Upper lobe of right lung (tissue), 1 donor: Measurements from ENCODE around the gene TRIM25. TPM values are rescaled to one million over a fixed set of nuclear protein-coding genes. Genes with fewer than 3 reads are reported as not detected.
A peak's percentile ranks its signal among the peaks of the same experiment; 100 is the strongest.

Source experiments
- ATAC-seq: fragments of 200-7000 bp; cut with Tn5 transposase; one replicate; pipeline ENCODE4 v1.9.1; 2020; ENCODE audit warnings: mild to moderate bottlenecking, moderate library complexity
- DNase-seq: peaks from one replicate; pipeline ENCODE4 v3.0.0-alpha.2; 2020
- H3K27ac ChIP-seq: fragments of 200-600 bp; one replicate; pipeline ENCODE4 v1.8.0; 2022
- H3K27me3 ChIP-seq: fragments of 200-600 bp; one replicate; pipeline ENCODE4 v1.8.0; 2022; ENCODE audit warnings: mild to moderate bottlenecking
- H3K36me3 ChIP-seq: fragments of 200-600 bp; one replicate; pipeline ENCODE4 v1.8.0; 2022
- H3K4me1 ChIP-seq: fragments of 200-600 bp; one replicate; pipeline ENCODE4 v1.8.0; 2022
- H3K4me3 ChIP-seq: fragments of 200-600 bp; one replicate; pipeline ENCODE4 v1.8.0; 2022; ENCODE audit warnings: mild to moderate bottlenecking
- H3K9me3 ChIP-seq: fragments of 200-600 bp; one replicate; pipeline ENCODE4 v1.8.0; 2022
- CTCF ChIP-seq: fragments of 200-600 bp; IDR thresholded peaks from one replicate; pipeline ENCODE4 v1.8.0; 2022; ENCODE audit warnings: antibody characterized with exemption
- intact Hi-C: fragments of 100-400 bp; cut with DNase I; formaldehyde crosslinking; loops from one replicate; pipeline ENCODE4 v1.11.0; 2022
- total RNA-seq: library from RNA; stranded (reverse); fragmentation: NEBNext Ultra II Directional; extraction: Animal tissue kit (Norgen Biotek cat#: 25700); gene quantifications from one replicate; pipeline ENCODE4 v1.2.1, GENCODE V29; 2021
- donor health status: DM: no; HTN: yes; CAD: no; lungs with severe emphysema.

Gene TRIM25
- total RNA-seq, 1 donor from 2014 or later, result 89.3 TPM

GRCh38 chr17:56913353-56913866 is 439 bp downstream of the TRIM25 start:
- TF ChIP-seq CTCF, result no peak
- peak; percentile 64 for ATAC-seq
- Histone ChIP-seq H3K4me1 (peaks cover 51% of the 10 kb centered on the region), H3K27ac (peak overlapping the region; percentile 97), H3K9me3 (no peaks in the 10 kb centered on the region), H3K36me3 (peaks cover 8% of the 10 kb centered on the region), H3K4me3 (peak overlapping the region; percentile 96), H3K27me3 (no peaks in the 10 kb centered on the region)
- peak; percentile 69 for DNase-seq
- intact Hi-C loops, result no loop called here

GRCh38 chr17:56913000-56913311 is 893 bp downstream of the TRIM25 start:
- no peaks in the 10 kb centered on the region for H3K27me3 ChIP-seq
- peak overlapping the region; percentile 97 for H3K27ac ChIP-seq
- no peaks in the 10 kb centered on the region for H3K9me3 ChIP-seq
- no peak for TF ChIP-seq CTCF
- peak overlapping the region; percentile 96 for H3K4me3 ChIP-seq
- ATAC-seq, result no peak
- no peak for DNase-seq
- H3K36me3 ChIP-seq, result peaks cover 13% of the 10 kb centered on the region
- intact Hi-C loops, result no loop called here
- H3K4me1 ChIP-seq, result peaks cover 55% of the 10 kb centered on the region

GRCh38 chr17:56912105-56912999 is 1.5 kb downstream of the TRIM25 start:
- Histone ChIP-seq H3K27ac (peak overlapping the region; percentile 97), H3K4me1 (peaks cover 61% of the 10 kb centered on the region), H3K9me3 (no peaks in the 10 kb centered on the region), H3K27me3 (no peaks in the 10 kb centered on the region), H3K36me3 (peaks cover 19% of the 10 kb centered on the region), H3K4me3 (peak overlapping the region; percentile 96)
- TF ChIP-seq CTCF, result no peak
- DNase-seq (no peak), ATAC-seq (no peak)
- intact Hi-C loops, result no loop called here

GRCh38 chr17:56910509-56911235 is 3.2 kb downstream of the TRIM25 start:
- ATAC-seq (no peak), DNase-seq (no peak)
- peaks cover 57% of the 10 kb centered on the region for H3K4me1 ChIP-seq
- no peaks in the 10 kb centered on the region for H3K27me3 ChIP-seq
- H3K4me3 ChIP-seq, result peak overlapping the region; percentile 15
- TF ChIP-seq CTCF, result no peak
- H3K9me3 ChIP-seq, result no peaks in the 10 kb centered on the region
- H3K36me3 ChIP-seq, result peaks cover 36% of the 10 kb centered on the region
- intact Hi-C loops, result no loop called here
- peak overlapping the region; percentile 97 for H3K27ac ChIP-seq

GRCh38 chr17:56909742-56910508 is 3.9 kb downstream of the TRIM25 start:
- intact Hi-C loops, result no loop called here
- ATAC-seq, result peak; percentile 58
- no peaks in the 10 kb centered on the region for H3K9me3 ChIP-seq

More at GRCh38 chr17:56909742-56910508, 3.9 kb downstream of the TRIM25 start:
- peak overlapping the region; percentile 15 for H3K4me3 ChIP-seq
- no peak for TF ChIP-seq CTCF
- H3K4me1 ChIP-seq, result peaks cover 49% of the 10 kb centered on the region
- H3K36me3 ChIP-seq, result peaks cover 43% of the 10 kb centered on the region
- peak; percentile 70 for DNase-seq
- peak overlapping the region; percentile 97 for H3K27ac ChIP-seq
- H3K27me3 ChIP-seq, result no peaks in the 10 kb centered on the region
